PFSK-1 (cell line): ENCODE results near the gene CELF1.

Experiments used
- FOXP2 ChIP-seq: optimal IDR thresholded peaks from 2 replicates; pipeline ENCODE3; 2011; ENCODE audit warnings: borderline replicate concordance, control low read depth, inconsistent platforms; ENCODE audit not compliant: insufficient read depth; ENCODE audit errors: extremely low read length, extremely low read depth
- POLR2AphosphoS5 ChIP-seq: IDR thresholded peaks from 2 replicates; pipeline ENCODE4 v1.6.1; 2012; ENCODE audit warnings: low read depth, mild to moderate bottlenecking, control low read depth, low read length, moderate library complexity
- SIN3A ChIP-seq: IDR thresholded peaks from 2 replicates; pipeline ENCODE4 v1.6.1; 2012; ENCODE audit warnings: mild to moderate bottlenecking, low read length, moderate library complexity, borderline replicate concordance; ENCODE audit not compliant: insufficient read depth
- TAF1 ChIP-seq: IDR thresholded peaks from 2 replicates; pipeline ENCODE4 v1.6.1; 2012; ENCODE audit warnings: low read length, control low read depth, borderline replicate concordance; ENCODE audit not compliant: insufficient read depth
- TF ChIP-seq, protein P1 (sequence below), 2 experiments: IDR thresholded peaks; 2 replicates each; pipeline versions ENCODE4 v1.6.1 to v1.8.0; 2011 to 2012; ENCODE audit warnings: low read depth in 2 of 2, low read length in 2 of 2, control low read depth in 1 of 2, inconsistent platforms in 1 of 2, mild to moderate bottlenecking in 1 of 2, moderate library complexity in 1 of 2; ENCODE audit not compliant: insufficient read depth in 1 of 2

CELF1 gene

GRCh38 chr11:47507563-47508239 lies 45.2 kb downstream of the CELF1 start:
- TF ChIP-seq SIN3A, result no peak
- TF ChIP-seq TAF1, result no peak
- TF ChIP-seq, protein P1, sequence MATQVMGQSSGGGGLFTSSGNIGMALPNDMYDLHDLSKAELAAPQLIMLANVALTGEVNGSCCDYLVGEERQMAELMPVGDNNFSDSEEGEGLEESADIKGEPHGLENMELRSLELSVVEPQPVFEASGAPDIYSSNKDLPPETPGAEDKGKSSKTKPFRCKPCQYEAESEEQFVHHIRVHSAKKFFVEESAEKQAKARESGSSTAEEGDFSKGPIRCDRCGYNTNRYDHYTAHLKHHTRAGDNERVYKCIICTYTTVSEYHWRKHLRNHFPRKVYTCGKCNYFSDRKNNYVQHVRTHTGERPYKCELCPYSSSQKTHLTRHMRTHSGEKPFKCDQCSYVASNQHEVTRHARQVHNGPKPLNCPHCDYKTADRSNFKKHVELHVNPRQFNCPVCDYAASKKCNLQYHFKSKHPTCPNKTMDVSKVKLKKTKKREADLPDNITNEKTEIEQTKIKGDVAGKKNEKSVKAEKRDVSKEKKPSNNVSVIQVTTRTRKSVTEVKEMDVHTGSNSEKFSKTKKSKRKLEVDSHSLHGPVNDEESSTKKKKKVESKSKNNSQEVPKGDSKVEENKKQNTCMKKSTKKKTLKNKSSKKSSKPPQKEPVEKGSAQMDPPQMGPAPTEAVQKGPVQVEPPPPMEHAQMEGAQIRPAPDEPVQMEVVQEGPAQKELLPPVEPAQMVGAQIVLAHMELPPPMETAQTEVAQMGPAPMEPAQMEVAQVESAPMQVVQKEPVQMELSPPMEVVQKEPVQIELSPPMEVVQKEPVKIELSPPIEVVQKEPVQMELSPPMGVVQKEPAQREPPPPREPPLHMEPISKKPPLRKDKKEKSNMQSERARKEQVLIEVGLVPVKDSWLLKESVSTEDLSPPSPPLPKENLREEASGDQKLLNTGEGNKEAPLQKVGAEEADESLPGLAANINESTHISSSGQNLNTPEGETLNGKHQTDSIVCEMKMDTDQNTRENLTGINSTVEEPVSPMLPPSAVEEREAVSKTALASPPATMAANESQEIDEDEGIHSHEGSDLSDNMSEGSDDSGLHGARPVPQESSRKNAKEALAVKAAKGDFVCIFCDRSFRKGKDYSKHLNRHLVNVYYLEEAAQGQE (IDR thresholded peaks at IDR 0.05; ENCODE audit: insufficient read depth in 1 of 2, low read depth in 2 of 2, low read length in 2 of 2), result no peak
- TF ChIP-seq POLR2AphosphoS5, result no peak
- no peak for TF ChIP-seq FOXP2

DNA sequence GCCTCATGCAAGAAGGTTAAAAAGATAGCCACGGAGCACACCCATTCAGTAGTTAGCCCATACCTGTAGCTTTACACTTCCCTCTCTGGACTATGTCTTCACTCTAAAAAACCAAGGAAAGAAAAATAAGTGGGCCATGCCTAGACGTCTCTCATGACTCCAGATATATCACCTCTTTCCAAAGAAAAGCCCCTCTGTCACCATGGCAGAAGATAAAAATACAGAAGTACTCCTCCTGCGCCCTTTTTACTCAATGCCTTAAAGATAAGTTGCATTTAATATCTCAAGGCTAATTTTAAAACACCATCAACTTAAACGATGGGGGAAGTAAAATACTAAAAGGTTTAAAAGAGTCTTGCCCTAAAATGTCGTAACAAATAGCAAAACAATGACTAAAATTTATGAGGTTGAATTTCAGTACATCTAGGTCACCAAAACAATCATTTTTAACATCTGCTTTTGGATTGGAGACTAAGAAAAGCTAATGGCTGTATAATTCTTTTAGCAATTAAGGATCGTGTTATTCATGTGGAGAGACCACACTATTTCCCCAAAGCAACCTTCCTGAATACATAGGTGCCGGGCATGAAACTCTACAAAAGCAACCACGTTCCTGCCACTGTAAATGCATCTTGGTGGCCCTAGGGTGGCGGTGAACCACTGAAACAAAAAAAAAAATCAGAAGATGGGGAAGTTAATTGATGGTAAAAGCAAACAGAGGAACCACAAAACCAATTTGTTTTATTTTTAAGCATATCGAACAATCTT lies 46.0 kb downstream of the CELF1 start:
- no peak for TF ChIP-seq FOXP2

DNA sequence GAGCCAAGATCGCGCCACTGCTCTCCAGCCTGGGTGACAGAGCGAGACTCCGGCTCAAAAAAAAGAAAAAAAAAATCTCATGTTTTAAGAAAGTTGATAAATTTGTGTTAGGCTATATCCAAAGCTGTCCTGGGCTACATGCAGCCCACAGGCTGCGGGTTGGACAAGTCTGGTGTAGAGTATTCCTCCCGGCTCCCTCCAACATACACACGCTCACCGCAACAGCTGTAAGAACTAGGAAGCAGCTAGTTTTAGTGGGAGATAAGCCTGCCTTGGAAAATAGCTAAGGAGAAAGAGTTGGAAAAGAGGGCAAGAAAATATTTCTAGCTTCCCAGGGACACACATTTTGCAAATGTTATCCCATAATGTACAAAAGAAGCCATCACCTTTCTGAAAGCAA lies 46.6 kb downstream of the CELF1 start:
- TF ChIP-seq POLR2AphosphoS5 (no peak), TAF1 (no peak), SIN3A (no peak), FOXP2 (no peak)
- TF ChIP-seq, protein P1 (IDR thresholded peaks at IDR 0.05; ENCODE audit: insufficient read depth in 1 of 2, low read depth in 2 of 2, low read length in 2 of 2), result no peak

DNA sequence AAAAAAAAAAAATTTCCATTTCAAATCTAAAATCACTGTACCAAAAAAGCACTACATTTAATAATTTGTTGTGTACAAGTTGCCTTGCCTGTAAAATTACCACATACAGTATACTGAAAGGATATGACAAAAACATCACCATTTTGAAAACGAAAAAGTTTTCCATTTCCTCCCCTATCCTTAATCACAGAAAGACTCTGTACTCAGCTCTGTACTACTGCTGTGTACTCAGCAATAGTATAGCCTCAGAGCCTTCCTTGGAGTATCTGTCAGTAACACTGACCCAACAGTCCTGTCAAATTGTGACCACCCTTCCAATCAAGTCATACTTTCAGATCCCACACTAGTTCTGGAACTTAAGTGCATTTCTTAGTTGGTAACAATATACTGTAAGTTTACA lies 48.0 kb downstream of the CELF1 start:
- TF ChIP-seq POLR2AphosphoS5, result no peak
- TF ChIP-seq FOXP2, result no peak

DNA sequence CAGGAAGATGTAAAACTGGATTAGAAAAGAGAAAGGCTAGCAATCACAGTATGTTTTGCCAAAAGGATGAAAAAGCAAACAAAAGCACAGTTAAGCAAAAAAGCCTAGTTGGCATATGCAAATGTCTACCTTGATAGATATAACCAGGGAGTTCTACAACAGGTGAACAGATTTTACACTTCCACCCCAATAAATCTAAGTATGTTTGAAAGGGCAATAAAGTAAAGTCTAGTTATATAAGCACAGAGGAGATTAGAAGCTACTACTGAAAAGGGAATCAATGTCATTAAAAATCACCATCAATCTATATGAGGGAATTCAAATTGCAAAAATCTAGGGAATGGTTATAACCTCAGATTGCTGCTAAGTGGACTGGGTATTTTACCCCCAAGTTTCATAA lies 49.7 kb downstream of the CELF1 start:
- TF ChIP-seq TAF1 (no peak), POLR2AphosphoS5 (no peak), FOXP2 (no peak), SIN3A (no peak)
- TF ChIP-seq, protein P1 (IDR thresholded peaks at IDR 0.05; ENCODE audit: insufficient read depth in 1 of 2, low read depth in 2 of 2, low read length in 2 of 2), result no peak

DNA sequence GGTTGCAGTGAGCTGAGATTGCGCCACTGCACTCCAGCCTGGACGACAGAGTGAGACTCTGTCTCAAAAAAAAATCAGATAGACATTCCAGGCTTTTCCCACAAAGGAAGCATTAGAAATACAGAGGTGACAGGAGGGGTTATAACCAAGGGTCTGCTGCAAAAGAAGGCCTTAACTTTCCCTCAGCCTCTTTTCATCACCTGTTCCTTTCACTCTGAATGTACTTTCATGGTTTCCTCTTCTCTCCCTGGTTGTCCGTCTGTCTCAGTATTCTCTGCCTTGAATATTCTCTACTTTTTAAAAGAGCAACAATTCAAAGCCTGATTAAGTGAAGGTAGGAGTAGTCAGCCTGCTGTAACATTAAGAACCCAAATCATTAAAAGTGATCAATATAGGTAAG lies 50.2 kb downstream of the CELF1 start:
- no peak for TF ChIP-seq TAF1

GRCh38 chr11:47501101-47501500 lies 51.8 kb downstream of the CELF1 start:
- TF ChIP-seq TAF1, result no peak
- no peak for TF ChIP-seq FOXP2
- TF ChIP-seq, protein P1 (IDR thresholded peaks at IDR 0.05; ENCODE audit: insufficient read depth in 1 of 2, low read depth in 2 of 2, low read length in 2 of 2), result no peak
- no peak for TF ChIP-seq SIN3A
- TF ChIP-seq POLR2AphosphoS5, result no peak
